Suprapubic skin (tissue), 4 donors: ENCODE measurements around the gene SZT2.

Experiments
- CTCF ChIP-seq, 2 donors: fragments of 200-600 bp in 1 of 2; fragments of 450-650 bp in 1 of 2; sonication (generic) in 1 of 2; IDR thresholded peaks; one replicate each; pipeline ENCODE4 v1.5.1; 2016 to 2019; ENCODE audit warnings: antibody characterized with exemption in 2 of 2, mild to moderate bottlenecking in 1 of 2, moderate library complexity in 1 of 2
- POLR2A ChIP-seq, 2 donors: fragments of 450-650 bp; IDR thresholded peaks; one replicate each; pipeline ENCODE4 v1.6.1; 2017; ENCODE audit warnings: antibody characterized with exemption in 2 of 2, mild to moderate bottlenecking in 2 of 2, moderate library complexity in 2 of 2
- POLR2AphosphoS5 ChIP-seq, 3 donors: sonication (generic); formaldehyde crosslinking; IDR thresholded peaks; one replicate each; pipeline ENCODE4 v1.6.1; 2017; ENCODE audit warnings: antibody characterized with exemption in 3 of 3

GRCh38 chr1:43363283-43363934 is 26.3 kb upstream of the SZT2 start:
- TF ChIP-seq CTCF (IDR thresholded peaks at IDR 0.05) (no peak), POLR2A (IDR thresholded peaks at IDR 0.05) (no peak), POLR2AphosphoS5 (IDR thresholded peaks at IDR 0.05) (no peak)
